ENCODE measurements around the gene BCL10.

Gene BCL10

GRCh38 chr1:85219853-85220610 is 56.4 kb downstream of the BCL10 start:
- DNase-seq, result no peak

- no peak for DNase-seq
Measured at GRCh38 chr1:85216697-85217096, 59.7 kb downstream of the BCL10 start.

All from NCI-H524 treated with DMSO at 0.1 percent for 48 hours (cell line).